ENCODE results near the gene NKX2-3.

DNA sequence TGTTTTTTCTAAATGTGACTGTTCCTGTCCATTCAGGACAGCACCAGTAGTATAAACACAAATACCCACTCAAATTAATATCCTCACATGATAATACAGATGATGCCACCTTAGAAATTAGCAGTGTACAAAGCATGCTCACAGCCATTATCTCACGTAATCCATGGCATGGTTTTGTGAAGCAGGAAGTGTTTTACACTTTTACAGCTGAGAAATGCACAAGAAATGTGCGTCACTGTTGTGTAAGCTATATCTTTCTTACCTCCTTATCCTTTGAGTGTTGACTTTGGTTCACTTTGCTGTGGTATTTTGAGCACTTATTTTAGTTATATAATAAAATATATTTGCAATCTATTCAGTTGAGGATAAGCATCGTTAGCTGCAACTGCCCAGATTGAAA lies 31.6 kb downstream of the NKX2-3 start:
- TF ChIP-seq, protein P1, sequence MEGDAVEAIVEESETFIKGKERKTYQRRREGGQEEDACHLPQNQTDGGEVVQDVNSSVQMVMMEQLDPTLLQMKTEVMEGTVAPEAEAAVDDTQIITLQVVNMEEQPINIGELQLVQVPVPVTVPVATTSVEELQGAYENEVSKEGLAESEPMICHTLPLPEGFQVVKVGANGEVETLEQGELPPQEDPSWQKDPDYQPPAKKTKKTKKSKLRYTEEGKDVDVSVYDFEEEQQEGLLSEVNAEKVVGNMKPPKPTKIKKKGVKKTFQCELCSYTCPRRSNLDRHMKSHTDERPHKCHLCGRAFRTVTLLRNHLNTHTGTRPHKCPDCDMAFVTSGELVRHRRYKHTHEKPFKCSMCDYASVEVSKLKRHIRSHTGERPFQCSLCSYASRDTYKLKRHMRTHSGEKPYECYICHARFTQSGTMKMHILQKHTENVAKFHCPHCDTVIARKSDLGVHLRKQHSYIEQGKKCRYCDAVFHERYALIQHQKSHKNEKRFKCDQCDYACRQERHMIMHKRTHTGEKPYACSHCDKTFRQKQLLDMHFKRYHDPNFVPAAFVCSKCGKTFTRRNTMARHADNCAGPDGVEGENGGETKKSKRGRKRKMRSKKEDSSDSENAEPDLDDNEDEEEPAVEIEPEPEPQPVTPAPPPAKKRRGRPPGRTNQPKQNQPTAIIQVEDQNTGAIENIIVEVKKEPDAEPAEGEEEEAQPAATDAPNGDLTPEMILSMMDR (IDR thresholded peaks at IDR 0.05 in 8 of 11, conservative IDR thresholded peaks at IDR 0.05 in 3 of 11), result no peak
- TF ChIP-seq POLR2AphosphoS5 (IDR thresholded peaks at IDR 0.05), result no peak
- TF ChIP-seq POLR2A (IDR thresholded peaks at IDR 0.05), result no peak
